ENCODE measurements around the gene TBC1D22A.
"Not testable (repeated sequence)": the region's sequence is repeated elsewhere in the genome, so short reads cannot be mapped to it uniquely, and the experiment has no call there.

TBC1D22A gene

GRCh38 chr22:46977656-46978343 lies 215.3 kb downstream of the TBC1D22A start:
- DNase-seq, result no peak
- Histone ChIP-seq H3K27me3 (no peaks in the 10 kb centered on the region), H3K4me1 (no peaks in the 10 kb centered on the region), H3K27ac (no peak overlapping the region), H3K36me3 (peaks cover 23 to 39% (median 32%) of the 10 kb centered on the region in 3 donors), H3K4me3 (no peak overlapping the region), H3K9me3 (no peaks in the 10 kb centered on the region)
- TF ChIP-seq, protein P1, sequence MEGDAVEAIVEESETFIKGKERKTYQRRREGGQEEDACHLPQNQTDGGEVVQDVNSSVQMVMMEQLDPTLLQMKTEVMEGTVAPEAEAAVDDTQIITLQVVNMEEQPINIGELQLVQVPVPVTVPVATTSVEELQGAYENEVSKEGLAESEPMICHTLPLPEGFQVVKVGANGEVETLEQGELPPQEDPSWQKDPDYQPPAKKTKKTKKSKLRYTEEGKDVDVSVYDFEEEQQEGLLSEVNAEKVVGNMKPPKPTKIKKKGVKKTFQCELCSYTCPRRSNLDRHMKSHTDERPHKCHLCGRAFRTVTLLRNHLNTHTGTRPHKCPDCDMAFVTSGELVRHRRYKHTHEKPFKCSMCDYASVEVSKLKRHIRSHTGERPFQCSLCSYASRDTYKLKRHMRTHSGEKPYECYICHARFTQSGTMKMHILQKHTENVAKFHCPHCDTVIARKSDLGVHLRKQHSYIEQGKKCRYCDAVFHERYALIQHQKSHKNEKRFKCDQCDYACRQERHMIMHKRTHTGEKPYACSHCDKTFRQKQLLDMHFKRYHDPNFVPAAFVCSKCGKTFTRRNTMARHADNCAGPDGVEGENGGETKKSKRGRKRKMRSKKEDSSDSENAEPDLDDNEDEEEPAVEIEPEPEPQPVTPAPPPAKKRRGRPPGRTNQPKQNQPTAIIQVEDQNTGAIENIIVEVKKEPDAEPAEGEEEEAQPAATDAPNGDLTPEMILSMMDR (IDR thresholded peaks at IDR 0.05), result no peak
- intact Hi-C loops (cut with DNase I; ENCODE audit: low total_unique reads), result no loop called here

- H3K27ac ChIP-seq; H3K27me3 ChIP-seq; DNase-seq; H3K4me3 ChIP-seq; H3K4me1 ChIP-seq; H3K9me3 ChIP-seq; intact Hi-C loops (cut with DNase I; ENCODE audit: low total_unique reads): not testable (repeated sequence)
- H3K36me3 ChIP-seq, result peaks cover 23 to 39% (median 32%) of the 10 kb centered on the region in 3 donors
Observed at GRCh38 chr22:46978668-46979067, 216.2 kb downstream of the TBC1D22A start.

GRCh38 chr22:46979506-46979905 lies 217.1 kb downstream of the TBC1D22A start:
- no peak overlapping the region for H3K4me3 ChIP-seq
- intact Hi-C loops (cut with DNase I; ENCODE audit: low total_unique reads), result no loop called here
- no peaks in the 10 kb centered on the region for H3K4me1 ChIP-seq
- peaks cover 19 to 33% (median 27%) of the 10 kb centered on the region in 3 donors for H3K36me3 ChIP-seq
- H3K27ac ChIP-seq, result no peak overlapping the region
- TF ChIP-seq, protein P1 (IDR thresholded peaks at IDR 0.05), result no peak
- no peak for DNase-seq
- H3K9me3 ChIP-seq, result no peaks in the 10 kb centered on the region
- no peaks in the 10 kb centered on the region for H3K27me3 ChIP-seq

DNA sequence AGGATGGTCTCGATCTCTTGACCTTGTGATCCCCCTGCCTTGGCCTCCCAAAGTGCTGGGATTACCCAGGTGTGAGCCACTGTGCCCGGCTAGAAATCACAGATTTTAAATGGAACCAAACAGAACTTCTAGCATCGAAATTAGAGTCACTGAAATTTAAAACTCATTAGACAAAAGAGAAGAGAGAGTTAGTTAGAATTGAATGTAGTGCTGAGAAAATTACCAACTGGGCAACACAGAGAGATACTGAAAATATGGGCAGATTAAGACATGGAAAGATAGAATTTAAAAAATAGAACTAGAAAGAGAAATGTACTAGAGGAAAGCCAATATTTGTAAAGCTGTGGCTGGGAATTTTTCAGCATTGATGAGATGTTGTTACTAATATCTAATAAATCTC lies 217.9 kb downstream of the TBC1D22A start:
- no peak overlapping the region for H3K4me3 ChIP-seq
- H3K27me3 ChIP-seq, result no peaks in the 10 kb centered on the region
- no peaks in the 10 kb centered on the region for H3K9me3 ChIP-seq
- H3K36me3 ChIP-seq, result peaks cover 16 to 24% (median 19%) of the 10 kb centered on the region in 3 donors
- TF ChIP-seq, protein P1 (IDR thresholded peaks at IDR 0.05), result no peak
- H3K4me1 ChIP-seq, result peaks cover 0 to 4% (median 0%) of the 10 kb centered on the region in 4 donors
- no peak overlapping the region for H3K27ac ChIP-seq
- DNase-seq, result no peak
- intact Hi-C loops (cut with DNase I; ENCODE audit: low total_unique reads), result no loop called here

GRCh38 chr22:46982635-46983034 lies 220.2 kb downstream of the TBC1D22A start:
- no peaks in the 10 kb centered on the region for H3K27me3 ChIP-seq
- no peak for DNase-seq
- H3K27ac ChIP-seq, result no peak overlapping the region
- TF ChIP-seq, protein P1 (IDR thresholded peaks at IDR 0.05), result no peak
- H3K4me3 ChIP-seq, result no peak overlapping the region
- H3K9me3 ChIP-seq, result no peaks in the 10 kb centered on the region
- peaks cover 5 to 18% (median 13%) of the 10 kb centered on the region in 3 donors for H3K36me3 ChIP-seq
- intact Hi-C loops (cut with DNase I; ENCODE audit: low total_unique reads), result no loop called here
- peaks cover 0 to 4% (median 0%) of the 10 kb centered on the region in 4 donors for H3K4me1 ChIP-seq

DNA sequence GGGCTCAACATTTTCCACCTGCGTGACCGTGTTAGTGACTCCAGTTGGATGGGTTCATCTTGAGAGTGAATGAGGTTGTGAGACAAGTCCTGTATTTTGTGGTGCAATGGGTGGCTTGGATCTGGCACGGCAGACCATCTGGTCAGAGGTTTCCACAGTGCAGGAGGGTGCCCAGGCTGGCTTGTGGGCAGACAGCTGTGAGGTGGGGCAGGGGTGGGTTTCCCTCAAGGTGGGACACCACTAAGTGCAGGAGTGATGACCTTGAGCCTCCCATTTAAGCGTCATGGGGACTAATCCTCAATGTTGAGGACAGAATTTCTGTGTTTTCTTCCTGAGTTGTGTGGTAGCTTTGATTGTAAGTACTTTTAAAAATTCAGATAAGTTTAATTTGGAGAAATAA lies 220.6 kb downstream of the TBC1D22A start:
- H3K36me3 ChIP-seq, result peaks cover under 1 to 18% (median 13%) of the 10 kb centered on the region in 3 donors
- intact Hi-C loops (cut with DNase I; ENCODE audit: low total_unique reads), result no loop called here
- no peak overlapping the region for H3K27ac ChIP-seq
- TF ChIP-seq, protein P1 (IDR thresholded peaks at IDR 0.05), result no peak
- H3K9me3 ChIP-seq, result no peaks in the 10 kb centered on the region
- no peaks in the 10 kb centered on the region for H3K27me3 ChIP-seq
- no peak for DNase-seq
- H3K4me3 ChIP-seq, result no peak overlapping the region
- H3K4me1 ChIP-seq, result peaks cover 0 to 4% (median 0%) of the 10 kb centered on the region in 4 donors
